Suprapubic skin (tissue), 4 donors: ENCODE results near the gene OR52K2. TPM values are rescaled to one million over a fixed set of nuclear protein-coding genes. Genes with fewer than 3 reads are reported as not detected.

Experiments used
- DNase-seq, 2 donors: peaks; one replicate each; pipeline ENCODE4 v3.0.0-alpha.2; 2019; ENCODE audit warnings: low spot score in 2 of 2
- H3K27ac ChIP-seq: fragments of 200-600 bp; sonication (generic); one replicate; pipeline ENCODE4 v1.5.1; 2019
- H3K27me3 ChIP-seq: fragments of 200-600 bp; sonication (generic); one replicate; pipeline ENCODE4 v1.5.1; 2019
- H3K36me3 ChIP-seq: fragments of 200-600 bp; sonication (generic); one replicate; pipeline ENCODE4 v1.5.1; 2019
- H3K4me1 ChIP-seq: fragments of 200-600 bp; sonication (generic); one replicate; pipeline ENCODE4 v1.5.1; 2019
- H3K4me3 ChIP-seq: fragments of 200-600 bp; sonication (generic); one replicate; pipeline ENCODE4 v1.5.1; 2019; ENCODE audit warnings: mild to moderate bottlenecking
- H3K9me3 ChIP-seq: fragments of 200-600 bp; sonication (generic); one replicate; pipeline ENCODE4 v1.5.1; 2019
- CTCF ChIP-seq, 2 donors: fragments of 200-600 bp in 1 of 2; fragments of 450-650 bp in 1 of 2; sonication (generic) in 1 of 2; IDR thresholded peaks; one replicate each; pipeline ENCODE4 v1.5.1; 2016 to 2019; ENCODE audit warnings: antibody characterized with exemption in 2 of 2, mild to moderate bottlenecking in 1 of 2, moderate library complexity in 1 of 2
- EP300 ChIP-seq: sonication (generic); formaldehyde crosslinking; IDR thresholded peaks from one replicate; pipeline ENCODE4 v1.6.1; 2017; ENCODE audit warnings: antibody characterized with exemption
- POLR2A ChIP-seq, 2 donors: fragments of 450-650 bp; IDR thresholded peaks; one replicate each; pipeline ENCODE4 v1.6.1; 2017; ENCODE audit warnings: antibody characterized with exemption in 2 of 2, mild to moderate bottlenecking in 2 of 2, moderate library complexity in 2 of 2
- POLR2AphosphoS5 ChIP-seq, 3 donors: sonication (generic); formaldehyde crosslinking; IDR thresholded peaks; one replicate each; pipeline ENCODE4 v1.6.1; 2017; ENCODE audit warnings: antibody characterized with exemption in 3 of 3
- WGBS: methylation state at CpG from one replicate; pipeline ENCODE4 v1.1.5; 2018; 5-methylcytosine and 5-hydroxymethylcytosine counted together
- total RNA-seq, 4 donors: library from RNA; depleted of rRNA; stranded (reverse); fragments of >200 nt; gene quantifications; one replicate each; pipeline ENCODE4 v1.1.0, GENCODE V29; 2016

OR52K2 gene
- total RNA-seq, 4 donors from 2014 or later = not detected

GRCh38 chr11:4491878-4492606, 42.9 kb downstream of the OR52K2 start:
- Histone ChIP-seq H3K4me3 (no peak overlapping the region), H3K27me3 (peaks cover 14% of the 10 kb centered on the region), H3K9me3 (no peaks in the 10 kb centered on the region), H3K36me3 (no peaks in the 10 kb centered on the region), H3K4me1 (peaks cover 22% of the 10 kb centered on the region), H3K27ac (no peak overlapping the region)
- DNase-seq = no peak
- 84% methylated on average over 4 of the region's 4 CpGs for WGBS
- no peak for TF ChIP-seq POLR2AphosphoS5 (IDR thresholded peaks at IDR 0.05)
- no peak for TF ChIP-seq EP300
- no peak for TF ChIP-seq CTCF (IDR thresholded peaks at IDR 0.05)
- no peak for TF ChIP-seq POLR2A (IDR thresholded peaks at IDR 0.05)

- Histone ChIP-seq H3K27ac (no peak overlapping the region), H3K4me3 (no peak overlapping the region), H3K9me3 (no peaks in the 10 kb centered on the region), H3K36me3 (no peaks in the 10 kb centered on the region), H3K4me1 (peaks cover 29% of the 10 kb centered on the region), H3K27me3 (peaks cover 14% of the 10 kb centered on the region)
- DNase-seq = no peak
- TF ChIP-seq EP300 = no peak
- peak in 1 of 2 donors; percentile 20 for TF ChIP-seq CTCF (IDR thresholded peaks at IDR 0.05)
- 45% methylated on average over 5 of the region's 5 CpGs for WGBS
Observed at GRCh38 chr11:4493480-4493818, 44.4 kb downstream of the OR52K2 start.

GRCh38 chr11:4495487-4495886, 46.4 kb downstream of the OR52K2 start:
- no peak for DNase-seq
- TF ChIP-seq EP300 (no peak), POLR2A (IDR thresholded peaks at IDR 0.05) (no peak), CTCF (IDR thresholded peaks at IDR 0.05) (no peak), POLR2AphosphoS5 (IDR thresholded peaks at IDR 0.05) (no peak)
- peaks cover 12% of the 10 kb centered on the region for H3K27me3 ChIP-seq
- H3K4me3 ChIP-seq = no peak overlapping the region
- 42% methylated on average over 7 of the region's 7 CpGs for WGBS
- no peaks in the 10 kb centered on the region for H3K9me3 ChIP-seq
- no peaks in the 10 kb centered on the region for H3K36me3 ChIP-seq
- no peak overlapping the region for H3K27ac ChIP-seq
- H3K4me1 ChIP-seq = peaks cover 29% of the 10 kb centered on the region

GRCh38 chr11:4495986-4496385, 46.9 kb downstream of the OR52K2 start:
- Histone ChIP-seq H3K27ac (no peak overlapping the region), H3K9me3 (no peaks in the 10 kb centered on the region), H3K36me3 (no peaks in the 10 kb centered on the region), H3K27me3 (peaks cover 12% of the 10 kb centered on the region), H3K4me1 (peaks cover 29% of the 10 kb centered on the region), H3K4me3 (no peak overlapping the region)
- TF ChIP-seq POLR2AphosphoS5 (IDR thresholded peaks at IDR 0.05) = no peak
- TF ChIP-seq CTCF (IDR thresholded peaks at IDR 0.05) = no peak
- TF ChIP-seq EP300 = no peak
- no peak for TF ChIP-seq POLR2A (IDR thresholded peaks at IDR 0.05)
- no peak for DNase-seq
- 47% methylated on average over 6 of the region's 6 CpGs for WGBS

GRCh38 chr11:4496557-4497248, 47.6 kb downstream of the OR52K2 start:
- no peak for DNase-seq
- no peaks in the 10 kb centered on the region for H3K9me3 ChIP-seq
- 43% methylated on average over 15 of the region's 15 CpGs for WGBS
- peaks cover 29% of the 10 kb centered on the region for H3K4me1 ChIP-seq
- no peak overlapping the region for H3K27ac ChIP-seq
- peaks cover 12% of the 10 kb centered on the region for H3K27me3 ChIP-seq
- H3K4me3 ChIP-seq = no peak overlapping the region
- no peak for TF ChIP-seq POLR2AphosphoS5 (IDR thresholded peaks at IDR 0.05)
- TF ChIP-seq POLR2A (IDR thresholded peaks at IDR 0.05) = no peak
- no peak for TF ChIP-seq EP300
- TF ChIP-seq CTCF (IDR thresholded peaks at IDR 0.05) = no peak
- no peaks in the 10 kb centered on the region for H3K36me3 ChIP-seq
